Kidney (tissue), 14 donors: ENCODE measurements around the gene SORCS2. TPM values are rescaled to one million over a fixed set of nuclear protein-coding genes. Genes with fewer than 3 reads are reported as not detected.
A peak's percentile ranks its signal among the peaks of the same experiment; 100 is the strongest.

ENCODE experiments used
- DNase-seq, 5 donors: peaks; one replicate each; pipeline ENCODE4 v3.0.0-alpha.2; 2013 to 2020
- FAIRE-seq: peaks from 2 replicates; lab custom pipeline; 2012; peaks lifted over from hg19 to GRCh38; lab: Jason Lieb, UNC
- H3K27ac ChIP-seq, 2 donors: one replicate each; pipeline ENCODE4 v1.7.0; 2013; ENCODE audit warnings: low read depth in 2 of 2, low read length in 2 of 2, inconsistent platforms in 1 of 2
- H3K27me3 ChIP-seq: one replicate; pipeline ENCODE4 v1.7.1; 2013; ENCODE audit warnings: low read length, inconsistent platforms; ENCODE audit not compliant: control insufficient read depth, insufficient read depth
- H3K36me3 ChIP-seq, 3 donors: one replicate each; pipeline versions ENCODE4 v1.7.0 to v1.7.1; 2013; ENCODE audit warnings: low read length in 3 of 3, control low read depth in 1 of 3, inconsistent platforms in 1 of 3; ENCODE audit not compliant: insufficient read depth in 3 of 3, control insufficient read depth in 2 of 3
- H3K4me1 ChIP-seq, 3 donors: one replicate each; pipeline versions ENCODE4 v1.7.0 to v1.7.1; 2013; ENCODE audit warnings: low read length in 3 of 3, inconsistent platforms in 1 of 3, low read depth in 1 of 3; ENCODE audit not compliant: control insufficient read depth in 2 of 3, insufficient read depth in 2 of 3
- H3K4me3 ChIP-seq, 3 donors: one replicate each; pipeline versions ENCODE4 v1.7.0 to v1.8.1; 2013; ENCODE audit warnings: low read length in 3 of 3, control low read depth in 1 of 3, inconsistent platforms in 1 of 3
- H3K9ac ChIP-seq, 3 donors: one replicate each; pipeline versions ENCODE4 v1.7.0 to v1.7.1; 2013; ENCODE audit warnings: low read length in 3 of 3, control low read depth in 1 of 3, inconsistent platforms in 1 of 3
- H3K9me3 ChIP-seq, 3 donors: one replicate each; pipeline versions ENCODE4 v1.7.0 to v1.7.1; 2013; ENCODE audit warnings: low read length in 3 of 3, control low read depth in 1 of 3, inconsistent platforms in 1 of 3; ENCODE audit not compliant: control insufficient read depth in 2 of 3, insufficient read depth in 1 of 3
- CTCF ChIP-seq: IDR thresholded peaks from 3 replicates; pipeline ENCODE4 v1.5.1; 2012; ENCODE audit warnings: mild to moderate bottlenecking, moderate library complexity, borderline replicate concordance; ENCODE audit not compliant: insufficient read depth; ENCODE audit errors: extremely low read depth
- intact Hi-C: fragments of 100-400 bp; cut with DNase I; formaldehyde crosslinking; loops from one replicate; pipeline ENCODE4 v1.11.1; 2022
- polyA plus RNA-seq: library from polyadenylated mRNA; stranded (reverse); fragments of 350-450 nt; fragmentation: Illumina TruSeq; extraction: RNeasy Lipid Tissue Mini Kit (QIAGEN cat#74804); gene quantifications from one replicate; pipeline ENCODE4 v1.2.3, GENCODE V29; 2014; ENCODE audit warnings: low read depth, low replicate concordance; ENCODE audit not compliant: insufficient read depth
- total RNA-seq: library from RNA; stranded (reverse); fragmentation: NEBNext Ultra II Directional; extraction: Animal tissue kit (Norgen Biotek cat#: 25700); gene quantifications from one replicate; pipeline ENCODE4 v1.2.1, GENCODE V29; 2021
- donor health status: control.
- donor health status: control.
- donor health status: control.
- donor health status: control.
- donor health status: control.
- donor health status: DM: yes; HTN: yes; CAD: no.
- donor health status: Normal renal cell carcinoma (clear cell type).

SORCS2 gene
- total and polyA plus RNA-seq, 2 donors from 2014 or later, result 6.1 to 9.1 TPM

- FAIRE-seq (no peak), DNase-seq (peak in 2 of 5 donors; percentile 9 to 36)
- Histone ChIP-seq H3K27ac (no peak overlapping the region), H3K27me3 (no peaks in the 10 kb centered on the region), H3K4me1 (no peaks in the 10 kb centered on the region), H3K36me3 (no peaks in the 10 kb centered on the region), H3K9ac (no peak overlapping the region), H3K4me3 (no peak overlapping the region), H3K9me3 (no peaks in the 10 kb centered on the region)
- intact Hi-C loops, result no loop called here
- no peak for TF ChIP-seq CTCF
Measured at GRCh38 chr4:7424553-7425111, 232.3 kb downstream of the SORCS2 start.

- peak in 2 of 5 donors; percentile 8 to 45 for DNase-seq
- Histone ChIP-seq H3K27ac (no peak overlapping the region), H3K27me3 (no peaks in the 10 kb centered on the region), H3K9me3 (no peaks in the 10 kb centered on the region), H3K36me3 (no peaks in the 10 kb centered on the region), H3K9ac (no peak overlapping the region), H3K4me1 (no peaks in the 10 kb centered on the region), H3K4me3 (no peak overlapping the region)
- intact Hi-C loops, result no loop called here
- no peak for FAIRE-seq
- TF ChIP-seq CTCF, result no peak
Measured at GRCh38 chr4:7425124-7425523, 232.8 kb downstream of the SORCS2 start.

GRCh38 chr4:7425591-7426468 is 233.5 kb downstream of the SORCS2 start:
- FAIRE-seq (no peak), DNase-seq (peak in 3 of 5 donors; percentile 7 to 53 (median 48))
- Histone ChIP-seq H3K4me3 (no peak overlapping the region), H3K27ac (no peak overlapping the region), H3K27me3 (no peaks in the 10 kb centered on the region), H3K9me3 (no peaks in the 10 kb centered on the region), H3K36me3 (no peaks in the 10 kb centered on the region), H3K9ac (no peak overlapping the region), H3K4me1 (no peaks in the 10 kb centered on the region)
- no peak for TF ChIP-seq CTCF
- intact Hi-C loops, result no loop called here
